HG03460 (cell line): ENCODE results near the gene HACE1.
"Not testable (repeated sequence)": the region's sequence is repeated elsewhere in the genome, so short reads cannot be mapped to it uniquely, and the experiment has no call there.

ENCODE experiments used
- ATAC-seq: cut with Tn5 transposase; IDR thresholded peaks from one replicate; pipeline ENCODE4 v1.9.1; 2021; ENCODE audit not compliant: unreplicated experiment

The HACE1 gene

GRCh38 chr6:104859225-104860146 is at the start of gene HACE1:
HACE1 (minus strand) TSS chr6:104859919; CDS start chr6:104859642, 277 bp downstream.
- ATAC-seq: peak; percentile 97

GRCh38 chr6:104908888-104909525 is 49.3 kb upstream of the HACE1 start:
- no peak for ATAC-seq

GRCh38 chr6:104908031-104908887 is 48.5 kb upstream of the HACE1 start:
- no peak for ATAC-seq

- not testable (repeated sequence) for ATAC-seq
Measured at GRCh38 chr6:104898893-104899292, 39.2 kb upstream of the HACE1 start.

- no peak for ATAC-seq
Measured at GRCh38 chr6:104896914-104897313, 37.2 kb upstream of the HACE1 start.

- ATAC-seq: no peak
Measured at GRCh38 chr6:104888066-104888465, 28.3 kb upstream of the HACE1 start.

- ATAC-seq: no peak
Measured at GRCh38 chr6:104887350-104887749, 27.6 kb upstream of the HACE1 start.

- no peak for ATAC-seq
Measured at GRCh38 chr6:104885518-104886043, 25.9 kb upstream of the HACE1 start.

GRCh38 chr6:104884867-104885517 is 25.3 kb upstream of the HACE1 start:
- no peak for ATAC-seq

- ATAC-seq: no peak
Measured at GRCh38 chr6:104881964-104882668, 22.4 kb upstream of the HACE1 start.

- no peak for ATAC-seq
Measured at GRCh38 chr6:104862456-104862855, 2.7 kb upstream of the HACE1 start.

- ATAC-seq: no peak
Measured at GRCh38 chr6:104860221-104860620, 502 bp upstream of the HACE1 start.

- no peak for ATAC-seq
Measured at GRCh38 chr6:104858642-104859041, 1.1 kb downstream of the HACE1 start.

- ATAC-seq: no peak
Measured at GRCh38 chr6:104855507-104855906, 4.2 kb downstream of the HACE1 start.

GRCh38 chr6:104847721-104848120 is 12.0 kb downstream of the HACE1 start:
- not testable (repeated sequence) for ATAC-seq

GRCh38 chr6:104843229-104843628 is 16.5 kb downstream of the HACE1 start:
- no peak for ATAC-seq

- no peak for ATAC-seq
Measured at GRCh38 chr6:104837158-104837557, 22.6 kb downstream of the HACE1 start.

- not testable (repeated sequence) for ATAC-seq
Measured at GRCh38 chr6:104836479-104837020, 23.2 kb downstream of the HACE1 start.

- ATAC-seq: no peak
Measured at GRCh38 chr6:104835782-104836181, 23.9 kb downstream of the HACE1 start.
